Ascending aorta (tissue), 2 donors: ENCODE data around the gene SOS2. TPM values are rescaled to one million over a fixed set of nuclear protein-coding genes. Genes with fewer than 3 reads are reported as not detected.

Experiments used
- DNase-seq, 2 donors: peaks; one replicate each; pipeline ENCODE4 v3.0.0-alpha.2; 2019; ENCODE audit warnings: low spot score in 2 of 2
- H3K27ac ChIP-seq, 2 donors: fragments of 200-600 bp; sonication (generic); one replicate each; pipeline ENCODE4 v1.5.1; 2016 to 2017; ENCODE audit warnings: mild to moderate bottlenecking in 1 of 2
- H3K27me3 ChIP-seq: fragments of 200-600 bp; sonication (generic); one replicate; pipeline ENCODE4 v1.5.1; 2017
- H3K36me3 ChIP-seq, 2 donors: fragments of 200-600 bp; sonication (generic); one replicate each; pipeline ENCODE4 v1.5.1; 2016
- H3K4me1 ChIP-seq, 2 donors: fragments of 200-600 bp; sonication (generic); one replicate each; pipeline ENCODE4 v1.5.1; 2016 to 2017; ENCODE audit warnings: mild to moderate bottlenecking in 1 of 2
- H3K4me3 ChIP-seq, 2 donors: fragments of 200-600 bp; sonication (generic); one replicate each; pipeline ENCODE4 v1.5.1; 2016 to 2017; ENCODE audit warnings: mild to moderate bottlenecking in 1 of 2
- H3K9me3 ChIP-seq, 2 donors: fragments of 200-600 bp; sonication (generic); one replicate each; pipeline ENCODE4 v1.5.1; 2016
- intact Hi-C: fragments of 100-400 bp; cut with DNase I; formaldehyde crosslinking; loops from one replicate; pipeline ENCODE4 v1.15.1; 2023
- total RNA-seq: library from RNA; depleted of rRNA; stranded (reverse); fragments of >200 nt; gene quantifications from one replicate; pipeline ENCODE4 v1.1.0, GENCODE V29; 2016
- TF ChIP-seq, protein P1 (sequence below), 3 experiments: fragments of 200-600 bp in 2 of 3; fragments of 450-650 bp in 1 of 3; sonication (generic) in 2 of 3; IDR thresholded peaks; one replicate each; pipeline ENCODE4 v1.5.1; 2016 to 2019; ENCODE audit warnings: antibody characterized with exemption in 3 of 3, mild to moderate bottlenecking in 1 of 3, moderate library complexity in 1 of 3

SOS2 gene
- 7.3 TPM for total RNA-seq

DNA sequence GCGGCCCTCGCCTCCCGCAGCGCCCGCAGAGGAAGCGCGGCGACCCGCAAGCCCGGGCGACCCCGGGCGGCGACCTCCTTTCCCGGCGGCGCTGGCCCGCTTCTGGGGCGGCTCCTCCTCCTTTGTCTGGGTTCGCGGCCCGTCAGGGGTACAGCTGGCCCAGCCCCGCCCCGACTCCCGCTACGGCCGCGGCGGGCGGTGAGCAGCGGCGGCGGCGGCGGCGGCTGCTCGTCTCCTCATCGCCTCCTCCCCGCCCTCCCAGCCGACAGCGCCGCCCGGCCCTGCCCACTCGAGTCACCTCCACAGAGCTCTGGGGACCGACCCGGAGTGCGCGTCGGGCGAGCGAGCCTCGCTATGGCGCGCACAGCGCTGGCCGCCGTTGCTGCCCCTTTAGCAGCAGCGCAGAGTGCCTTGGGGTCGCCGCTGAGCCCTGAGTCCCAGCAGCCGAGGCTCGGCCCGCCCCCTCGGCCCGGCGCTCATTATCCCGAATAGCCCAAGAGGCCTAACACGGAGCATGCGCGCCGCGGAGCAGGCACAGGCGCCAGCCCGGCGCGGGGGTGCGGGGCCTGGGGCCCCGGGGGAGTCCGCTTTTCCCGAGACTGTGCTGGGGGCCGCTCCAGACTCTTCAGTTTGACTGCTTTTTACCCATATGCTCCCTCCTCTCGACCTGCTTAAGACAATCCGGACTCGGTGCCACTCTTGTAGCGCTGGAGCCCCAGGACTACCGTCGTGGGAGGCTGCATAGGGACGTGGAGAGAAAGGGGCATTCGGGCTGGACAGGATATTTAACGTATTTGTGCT is at the start of gene SOS2:
TSS of gene SOS2 (minus strand) at position 104 of the 801 bp plus-strand sequence. CDS start 295 bp downstream, outside the sequence.
- H3K9me3 ChIP-seq, result no peaks in the 10 kb centered on the region
- TF ChIP-seq, protein P1, sequence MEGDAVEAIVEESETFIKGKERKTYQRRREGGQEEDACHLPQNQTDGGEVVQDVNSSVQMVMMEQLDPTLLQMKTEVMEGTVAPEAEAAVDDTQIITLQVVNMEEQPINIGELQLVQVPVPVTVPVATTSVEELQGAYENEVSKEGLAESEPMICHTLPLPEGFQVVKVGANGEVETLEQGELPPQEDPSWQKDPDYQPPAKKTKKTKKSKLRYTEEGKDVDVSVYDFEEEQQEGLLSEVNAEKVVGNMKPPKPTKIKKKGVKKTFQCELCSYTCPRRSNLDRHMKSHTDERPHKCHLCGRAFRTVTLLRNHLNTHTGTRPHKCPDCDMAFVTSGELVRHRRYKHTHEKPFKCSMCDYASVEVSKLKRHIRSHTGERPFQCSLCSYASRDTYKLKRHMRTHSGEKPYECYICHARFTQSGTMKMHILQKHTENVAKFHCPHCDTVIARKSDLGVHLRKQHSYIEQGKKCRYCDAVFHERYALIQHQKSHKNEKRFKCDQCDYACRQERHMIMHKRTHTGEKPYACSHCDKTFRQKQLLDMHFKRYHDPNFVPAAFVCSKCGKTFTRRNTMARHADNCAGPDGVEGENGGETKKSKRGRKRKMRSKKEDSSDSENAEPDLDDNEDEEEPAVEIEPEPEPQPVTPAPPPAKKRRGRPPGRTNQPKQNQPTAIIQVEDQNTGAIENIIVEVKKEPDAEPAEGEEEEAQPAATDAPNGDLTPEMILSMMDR (IDR thresholded peaks at IDR 0.05), result peak in 1 of 3 experiments; percentile 9
- no peaks in the 10 kb centered on the region for H3K36me3 ChIP-seq
- intact Hi-C loops, result loop anchor here (2.0 to 5.0 kb wide), 6 partner anchors 81 to 1011 kb away; partner anchors contain the start of genes DMAC2L, L2HGDH, SAV1 and TMX1
- no peaks in the 10 kb centered on the region for H3K27me3 ChIP-seq
- peaks cover 5 to 21% of the 10 kb centered on the region in 2 donors for H3K4me1 ChIP-seq
- peak within 1 kb of the TSS; percentile 88 to 93 for H3K4me3 ChIP-seq
- peak within 1 kb of the TSS; percentile 90 to 99 for H3K27ac ChIP-seq
- peak; percentile 52 to 94 for DNase-seq

DNA sequence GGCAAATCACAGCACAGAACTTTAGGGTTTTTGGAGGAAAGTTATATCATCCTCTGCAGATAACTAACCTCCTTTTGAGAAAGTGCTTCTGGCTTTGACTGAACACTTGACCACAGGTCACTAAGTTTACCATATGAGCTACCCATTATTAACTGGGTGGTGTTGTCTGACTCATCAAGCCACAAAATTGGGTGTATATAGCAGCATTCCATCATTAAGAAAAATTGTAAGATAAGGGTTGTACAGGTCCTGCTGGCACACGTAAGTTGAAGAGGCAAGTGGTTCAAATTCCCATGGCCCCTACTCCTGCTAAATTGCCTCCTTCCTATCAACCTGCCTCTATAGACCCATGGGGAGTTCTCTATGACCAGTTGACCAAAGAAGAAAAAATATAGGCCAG is 41.1 kb upstream of the SOS2 start:
- no peaks in the 10 kb centered on the region for H3K9me3 ChIP-seq
- H3K36me3 ChIP-seq, result peaks cover 0 to 4% of the 10 kb centered on the region in 2 donors
- no peak overlapping the region for H3K27ac ChIP-seq
- DNase-seq, result no peak
- TF ChIP-seq, protein P1 (IDR thresholded peaks at IDR 0.05), result no peak
- H3K4me3 ChIP-seq, result no peak overlapping the region
- intact Hi-C loops, result no loop called here
- no peaks in the 10 kb centered on the region for H3K4me1 ChIP-seq
- H3K27me3 ChIP-seq, result no peaks in the 10 kb centered on the region

DNA sequence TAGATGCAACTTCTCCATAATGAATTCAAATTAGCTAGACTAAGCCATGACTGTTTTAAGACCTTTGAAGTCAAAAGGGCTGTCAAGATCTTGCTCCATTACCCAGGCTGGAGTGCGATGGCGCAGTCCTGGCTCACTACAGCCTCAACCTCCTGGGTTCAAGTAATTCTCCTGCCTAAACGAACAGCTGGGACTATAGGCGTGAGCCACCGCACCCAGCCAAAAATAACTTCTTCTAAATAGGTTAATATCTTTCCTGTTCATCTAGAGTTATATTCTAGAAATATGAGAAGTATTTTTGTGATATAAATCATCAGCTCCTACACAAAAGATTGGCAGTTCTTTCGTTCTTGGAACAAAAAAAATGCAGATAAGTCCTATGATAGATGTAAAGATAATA is 39.6 kb upstream of the SOS2 start:
- peaks cover 0 to 6% of the 10 kb centered on the region in 2 donors for H3K36me3 ChIP-seq
- no peaks in the 10 kb centered on the region for H3K9me3 ChIP-seq
- no peaks in the 10 kb centered on the region for H3K27me3 ChIP-seq
- no peaks in the 10 kb centered on the region for H3K4me1 ChIP-seq
- intact Hi-C loops, result no loop called here
- TF ChIP-seq, protein P1 (IDR thresholded peaks at IDR 0.05), result no peak
- no peak overlapping the region for H3K27ac ChIP-seq
- no peak for DNase-seq
- H3K4me3 ChIP-seq, result no peak overlapping the region

DNA sequence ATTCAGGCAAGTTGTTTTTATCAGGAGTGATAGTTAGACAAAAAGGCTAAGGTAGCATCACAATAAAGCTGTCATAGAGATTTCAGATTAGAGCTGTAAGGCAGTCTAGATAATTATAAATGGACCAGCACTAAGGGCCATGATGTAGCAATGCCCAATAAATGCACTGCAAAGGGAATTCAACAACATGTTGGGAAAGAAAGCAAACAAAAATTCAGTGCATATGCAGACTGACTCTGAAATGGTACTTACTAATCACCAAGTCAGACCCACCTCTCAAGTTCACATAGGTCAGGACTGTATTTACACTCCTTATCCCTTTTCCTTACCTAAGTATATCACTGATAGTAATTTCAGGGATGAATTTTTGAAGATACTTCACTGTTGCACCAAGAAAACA is 33.7 kb upstream of the SOS2 start:
- Histone ChIP-seq H3K27me3 (no peaks in the 10 kb centered on the region), H3K4me1 (no peaks in the 10 kb centered on the region), H3K36me3 (peaks cover 0 to 10% of the 10 kb centered on the region in 2 donors), H3K4me3 (no peak overlapping the region), H3K9me3 (no peaks in the 10 kb centered on the region), H3K27ac (no peak overlapping the region)
- intact Hi-C loops, result no loop called here
- TF ChIP-seq, protein P1 (IDR thresholded peaks at IDR 0.05), result no peak
- no peak for DNase-seq

DNA sequence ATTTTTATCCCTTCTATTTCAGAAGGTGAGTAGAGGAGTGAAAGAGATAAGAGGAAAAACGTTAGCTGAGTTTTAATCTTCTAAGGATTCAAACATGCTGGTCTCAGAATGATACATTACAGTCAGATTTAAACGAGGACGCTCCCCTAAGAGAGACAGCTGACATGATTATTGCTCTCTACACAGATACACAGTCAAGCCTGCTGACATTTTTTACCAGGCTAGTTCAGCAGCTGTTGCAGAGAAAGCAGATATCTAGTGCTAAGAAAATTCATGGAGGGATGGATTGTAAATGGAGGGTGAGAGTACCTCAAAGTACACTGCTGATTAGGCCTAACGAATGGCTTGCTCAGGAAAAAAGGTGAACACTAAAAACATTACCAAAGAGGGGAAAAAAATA is 31.9 kb upstream of the SOS2 start:
- Histone ChIP-seq H3K4me1 (no peaks in the 10 kb centered on the region), H3K4me3 (no peak overlapping the region), H3K27me3 (no peaks in the 10 kb centered on the region), H3K36me3 (peaks cover 0 to 10% of the 10 kb centered on the region in 2 donors), H3K27ac (no peak overlapping the region), H3K9me3 (no peaks in the 10 kb centered on the region)
- intact Hi-C loops, result no loop called here
- no peak for DNase-seq
- TF ChIP-seq, protein P1 (IDR thresholded peaks at IDR 0.05), result no peak
